GM12878 (cell line): Measurements from ENCODE around the gene PHLDB3. TPM values are rescaled to one million over a fixed set of nuclear protein-coding genes. Genes with fewer than 3 reads are reported as not detected.

Experiments
- ATAC-seq: fragments of 200-7000 bp; cut with Tn5 transposase; 3 replicates; pipeline ENCODE4 v1.9.1; 2020; ENCODE audit warnings: mild to moderate bottlenecking, moderate library complexity
- BruUV-seq: library from RNA; stranded (reverse); fragments of 400-500 nt; replicated peaks from 2 replicates; lab custom pipeline; 2021; lab: Mats Ljungman, UMichigan
- CTCF ChIA-PET: fragments of 300-600 bp; sonication (Branson Sonifier 250); formaldehyde crosslinking; extraction: SDS; loops from one replicate; lab custom pipeline; 2021; ENCODE audit warnings: inconsistent platforms; lab: Yijun Ruan, JAX
- POLR2A ChIA-PET: fragments of 350-600 bp; formaldehyde crosslinking; extraction: SDS; loops from one replicate; lab custom pipeline; 2021; ENCODE audit warnings: inconsistent platforms; lab: Charles Lee
- RAD21 ChIA-PET: fragments of 300-600 bp; sonication (Branson Sonifier 250); formaldehyde crosslinking; loops from one replicate; lab custom pipeline; 2023; ENCODE audit warnings: antibody characterized with exemption; ENCODE audit not compliant: unreplicated experiment; lab: Charles Lee
- SMC1A ChIA-PET: fragments of 300-600 bp; sonication (Branson Sonifier 250); formaldehyde crosslinking; loops from one replicate; lab custom pipeline; 2023; ENCODE audit not compliant: unreplicated experiment, uncharacterized antibody; lab: Charles Lee
- DNase-seq: peaks from one replicate; pipeline ENCODE4 v3.0.0-alpha.2; 2011; ENCODE audit warnings: low read depth, low spot score
- FAIRE-seq: peaks from 3 replicates; lab custom pipeline; 2011; peaks lifted over from hg19 to GRCh38; lab: Jason Lieb, UNC
- H2AFZ ChIP-seq: 2 replicates; pipeline ENCODE4 v1.6.0; 2011; ENCODE audit warnings: low read depth, low read length, control low read depth; ENCODE audit not compliant: control insufficient read depth
- H3K27ac ChIP-seq: 2 replicates; pipeline ENCODE4 v1.5.1; 2011; ENCODE audit warnings: control low read depth; ENCODE audit not compliant: control insufficient read depth, insufficient read depth
- H3K27me3 ChIP-seq, 2 experiments: replicated peaks in 1 of 2; 2 replicates each; pipeline versions ENCODE4 v1.6.0 to v1.6.1; 2011; ENCODE audit warnings: low read length in 1 of 2; ENCODE audit not compliant: control insufficient read depth in 2 of 2, insufficient read depth in 2 of 2
- H3K36me3 ChIP-seq, 2 experiments: 2 replicates each; pipeline ENCODE4 v1.5.1; 2011; ENCODE audit warnings: low read length in 1 of 2; ENCODE audit not compliant: control insufficient read depth in 2 of 2, insufficient read depth in 2 of 2
- H3K4me1 ChIP-seq: 2 replicates; pipeline ENCODE4 v1.6.1; 2011; ENCODE audit warnings: mild to moderate bottlenecking, low read length, moderate library complexity, mixed read lengths; ENCODE audit not compliant: control insufficient read depth, insufficient read depth
- H3K4me2 ChIP-seq: 2 replicates; pipeline ENCODE4 v1.6.0; 2011; ENCODE audit warnings: control low read depth; ENCODE audit not compliant: control insufficient read depth, insufficient read depth
- H3K4me3 ChIP-seq: fragments of 200-600 bp; sonication (generic); 2 replicates; pipeline ENCODE4 v1.5.1; 2016
- H3K79me2 ChIP-seq: 2 replicates; pipeline ENCODE4 v1.6.0; 2011; ENCODE audit warnings: low read length; ENCODE audit not compliant: control insufficient read depth, insufficient read depth
- H3K9ac ChIP-seq: 2 replicates; pipeline ENCODE4 v1.8.0; 2011; ENCODE audit warnings: low read length, control low read depth, mixed read lengths; ENCODE audit not compliant: control insufficient read depth, insufficient read depth
- H3K9me3 ChIP-seq: replicated peaks from 3 replicates; pipeline ENCODE4 v1.5.1; 2011; ENCODE audit warnings: mild to moderate bottlenecking, low read length; ENCODE audit not compliant: control insufficient read depth, insufficient read depth
- H4K20me1 ChIP-seq: 2 replicates; pipeline ENCODE4 v1.6.0; 2011; ENCODE audit not compliant: control insufficient read depth, insufficient read depth
- ASH2L ChIP-seq: fragments of 300-600, 200-600 bp; sonication (generic); IDR thresholded peaks from 2 replicates; pipeline ENCODE4 v1.6.1; 2017; ENCODE audit warnings: low read depth, mild to moderate bottlenecking, borderline replicate concordance
- BCL11A ChIP-seq: IDR thresholded peaks from 2 replicates; pipeline ENCODE4 v1.6.1; 2011; ENCODE audit warnings: low read depth, low read length
- CBFB ChIP-seq: IDR thresholded peaks from 2 replicates; pipeline ENCODE4 v1.6.1; 2016; ENCODE audit warnings: antibody characterized with exemption, low read depth
- CBX3 ChIP-seq: fragments of 200-600 bp; sonication (generic); IDR thresholded peaks from 2 replicates; pipeline ENCODE4 v1.6.1; 2016; ENCODE audit warnings: low read depth, borderline replicate concordance
- ESRRA ChIP-seq: IDR thresholded peaks from 2 replicates; pipeline ENCODE4 v1.6.1; 2012; ENCODE audit warnings: mild to moderate bottlenecking, low read length, improper control_type of control experiment
- IRF3 ChIP-seq: fragments of 450-650 bp; IDR thresholded peaks from 2 replicates; pipeline ENCODE4 v1.6.1; 2014; ENCODE audit warnings: mild to moderate bottlenecking
- POLR2AphosphoS2 ChIP-seq: IDR thresholded peaks from 2 replicates; pipeline ENCODE4 v1.6.1; 2011; ENCODE audit warnings: low read depth, mild to moderate bottlenecking, low read length, improper control_type of control experiment, moderate library complexity
- RAD51 ChIP-seq: fragments of 450-650 bp; IDR thresholded peaks from 2 replicates; pipeline ENCODE4 v1.6.1; 2016; ENCODE audit warnings: moderate library complexity, mild to moderate bottlenecking, inconsistent platforms
- RELA ChIP-seq: fragments of 450-650 bp; IDR thresholded peaks from 2 replicates; pipeline ENCODE4 v1.8.0; 2014; ENCODE audit warnings: borderline replicate concordance; ENCODE audit not compliant: partially characterized antibody
- SMARCA5 ChIP-seq: fragments of 450-650 bp; IDR thresholded peaks from 2 replicates; pipeline ENCODE4 v1.6.1; 2017; ENCODE audit warnings: mild to moderate bottlenecking
- STAT1 ChIP-seq: fragments of 450-650 bp; conservative IDR thresholded peaks from 2 replicates; pipeline ENCODE4 v1.6.1; 2014; ENCODE audit warnings: antibody characterized with exemption, mild to moderate bottlenecking
- USF1 ChIP-seq: IDR thresholded peaks from 2 replicates; pipeline ENCODE4 v1.6.1; 2011; ENCODE audit warnings: borderline replicate concordance, low read depth, mild to moderate bottlenecking, moderate library complexity, mixed read lengths, low read length; ENCODE audit not compliant: insufficient read depth; ENCODE audit errors: extremely low read length
- ZBTB4 ChIP-seq: fragments of 450-650 bp; formaldehyde crosslinking; IDR thresholded peaks from 2 replicates; pipeline ENCODE4 v1.4.0; 2022; ENCODE audit warnings: mild to moderate bottlenecking, moderate library complexity
- ZNF687 ChIP-seq: fragments of 450-650 bp; IDR thresholded peaks from 2 replicates; pipeline ENCODE4 v1.6.1; 2017; ENCODE audit warnings: mild to moderate bottlenecking, moderate library complexity
- WGBS: methylation state at CpG from one replicate; pipeline ENCODE4 v1.1.6; 2016; ENCODE audit warnings: low lambda C conversion rate; ENCODE audit not compliant: insufficient replicate concordance, insufficient coverage; ENCODE audit errors: missing lambda C conversion rate; 5-methylcytosine and 5-hydroxymethylcytosine counted together
- in situ Hi-C: fragments of 300-500 bp; cut with MboI; formaldehyde crosslinking; loops from 9 replicates; pipeline ENCODE4 v1.14.3; 2018; ENCODE audit warnings: mixed read lengths
- intact Hi-C: fragments of 100-400 bp; cut with micrococcal nuclease; formaldehyde crosslinking; loops from one replicate; pipeline ENCODE4 v1.14.2; 2022; ENCODE audit not compliant: unreplicated experiment
- polyA plus RNA-seq, 11 experiments: library from polyadenylated mRNA; depleted of rRNA in 4 of 11; unstranded in 6 of 11; stranded (reverse) in 5 of 11; fragments of >200 nt; fragmentation: Nextera tagmentation in 4 of 11; fragmentation: Illumina TruSeq in 1 of 11; extraction: Ambion mirVana in 4 of 11; extraction: Trizol in 1 of 11; gene quantifications; 1 replicate in 1 of 11; 2 replicates in 10 of 11; pipeline versions ENCODE4 v1.2.1 to v1.2.3, GENCODE V29; 2011 to 2016; ENCODE audit warnings: inconsistent platforms in 2 of 11, missing spikeins in 2 of 11, low read depth in 1 of 11
- total RNA-seq, 4 experiments: library from RNA; depleted of rRNA in 3 of 4; stranded (reverse); fragments of >200 nt in 3 of 4; fragmentation: Illumina TruSeq in 1 of 4; extraction: Trizol in 1 of 4; gene quantifications; 2 replicates each; pipeline versions ENCODE4 v1.2.1 to v1.2.3, GENCODE V29; 2013 to 2021

The PHLDB3 gene
- total and polyA plus RNA-seq, 10 of the 15 experiments (the other 5 are each of a cell fraction or from before 2014, with no cell fraction given): 0.13 to 13.0 (median 5.5) TPM

- Histone ChIP-seq H3K9ac (no peak overlapping the region), H3K4me3 (no peak overlapping the region), H3K36me3 (no peaks in the 10 kb centered on the region), H3K27ac (no peak overlapping the region), H3K4me2 (no peak overlapping the region), H4K20me1 (no peaks in the 10 kb centered on the region), H3K4me1 (no peaks in the 10 kb centered on the region), H2AFZ (no peak overlapping the region), H3K27me3 (no peaks in the 10 kb centered on the region), H3K79me2 (no peaks in the 10 kb centered on the region), H3K9me3 (no peaks in the 10 kb centered on the region)
- TF ChIP-seq CBFB (no peak), SMARCA5 (no peak), CBX3 (no peak), USF1 (no peak), ZNF687 (no peak), ASH2L (no peak), ESRRA (no peak), RAD51 (no peak), IRF3 (no peak), POLR2AphosphoS2 (no peak), BCL11A (no peak), STAT1 (no peak), RELA (no peak), ZBTB4 (CRISPR knock-in tag) (no peak)
- DNase-seq (no peak), ATAC-seq (no peak), FAIRE-seq (no peak)
- no TSS peak for BruUV-seq
- ChIA-PET POLR2A (interaction anchor here (0.9 kb wide), 1 partner anchor 36 kb away, joined by 3 read pairs; no protein-coding TSS in a partner anchor), CTCF (no interaction called here), RAD21 (no interaction called here), SMC1A (no interaction called here)
- WGBS: 74% methylated on average over 8 of the region's 8 CpGs
- intact Hi-C loops: no loop called here
- in situ Hi-C loops: no loop called here
Observed at GRCh38 chr19:43488179-43488578, 16.4 kb downstream of the PHLDB3 start.
